GM19240 (cell line): ENCODE results near the gene PPIH.
"Not testable (repeated sequence)": the region's sequence is repeated elsewhere in the genome, so short reads cannot be mapped to it uniquely, and the experiment has no call there.

Experiments
- DNase-seq: peaks from one replicate; pipeline ENCODE4 v3.0.0; 2011; ENCODE audit warnings: low spot score; ENCODE audit not compliant: insufficient read length

Gene PPIH

DNA sequence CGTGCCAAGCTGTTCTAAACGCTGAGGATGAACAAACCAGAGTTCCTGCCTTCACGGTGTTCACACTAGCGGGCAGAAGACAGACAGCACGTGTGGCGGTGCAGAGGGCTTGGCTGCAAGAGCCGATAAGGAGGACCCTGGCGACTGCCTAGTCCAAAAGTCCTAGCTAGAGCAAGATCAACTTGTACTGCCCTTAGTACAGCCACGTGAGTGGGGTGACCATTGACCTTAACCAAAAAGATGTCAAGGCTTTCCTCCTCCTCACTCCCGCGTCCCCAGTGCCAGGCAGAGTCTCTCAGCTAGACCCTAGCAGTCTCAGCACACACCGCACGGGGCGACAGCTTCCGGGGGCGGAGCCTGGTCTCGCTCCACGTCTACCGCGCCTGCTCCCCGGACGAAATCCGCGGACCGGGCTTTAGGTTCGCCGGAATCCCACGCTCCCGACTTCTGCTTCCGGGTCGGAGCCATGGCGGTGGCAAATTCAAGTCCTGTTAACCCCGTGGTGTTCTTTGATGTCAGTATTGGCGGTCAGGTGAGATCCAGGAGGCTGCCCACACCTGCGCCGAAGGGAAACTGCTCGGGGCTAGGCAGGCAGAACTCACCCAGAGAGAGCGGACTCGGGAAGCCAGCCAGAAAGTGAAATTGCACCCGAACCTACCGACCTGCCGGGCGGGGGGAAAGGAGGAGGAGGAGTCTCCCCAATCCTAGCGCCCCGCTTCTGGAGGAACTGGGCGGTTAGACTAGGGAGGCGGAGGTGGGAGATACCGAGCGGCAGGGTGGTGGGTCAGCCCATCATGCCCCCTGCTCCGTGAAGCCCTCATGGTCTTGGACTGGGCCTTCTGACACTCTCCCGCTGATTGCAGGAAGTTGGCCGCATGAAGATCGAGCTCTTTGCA is at the start of gene PPIH:
Gene PPIH, plus strand, starts transcription at position 443 of the 896 bp plus-strand sequence. Its CDS starts 24 bp downstream, at position 467.
- DNase-seq = peak; percentile 91

DNA sequence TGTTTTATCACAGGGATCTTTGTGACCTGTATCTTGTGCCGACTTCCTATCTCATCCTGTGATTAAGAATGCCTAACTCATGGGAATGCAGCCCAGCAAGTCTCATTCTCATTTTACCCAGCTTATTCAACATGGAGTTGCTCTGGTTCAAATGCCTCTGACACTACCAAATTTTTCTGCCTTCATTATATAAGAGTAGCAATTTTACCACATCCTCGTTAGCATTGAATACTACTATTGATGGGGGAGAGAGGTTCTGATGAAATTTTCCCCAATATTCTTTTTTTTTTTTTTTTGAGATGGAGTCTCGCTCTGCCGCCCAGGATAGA is 44.5 kb upstream of the PPIH start:
- DNase-seq = no peak

DNA sequence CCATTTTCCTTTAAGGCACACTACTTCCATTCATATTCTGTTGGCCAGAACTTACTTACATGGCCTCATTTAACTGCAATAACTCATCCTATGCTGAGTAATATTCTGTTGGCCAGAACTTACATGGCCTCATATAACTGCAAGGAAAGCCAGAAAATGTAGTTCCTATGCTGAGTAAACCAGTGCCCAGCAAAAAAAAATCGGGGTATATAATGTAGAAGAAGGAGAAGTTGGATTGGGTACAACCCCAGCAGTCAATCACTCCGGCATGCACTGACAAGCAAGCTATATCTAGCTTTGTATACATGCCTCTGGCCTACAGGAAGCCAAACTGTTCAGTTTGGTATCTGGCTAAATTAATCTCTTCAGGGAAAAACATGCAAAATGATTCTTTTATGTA is 39.4 kb upstream of the PPIH start:
- no peak for DNase-seq

DNA sequence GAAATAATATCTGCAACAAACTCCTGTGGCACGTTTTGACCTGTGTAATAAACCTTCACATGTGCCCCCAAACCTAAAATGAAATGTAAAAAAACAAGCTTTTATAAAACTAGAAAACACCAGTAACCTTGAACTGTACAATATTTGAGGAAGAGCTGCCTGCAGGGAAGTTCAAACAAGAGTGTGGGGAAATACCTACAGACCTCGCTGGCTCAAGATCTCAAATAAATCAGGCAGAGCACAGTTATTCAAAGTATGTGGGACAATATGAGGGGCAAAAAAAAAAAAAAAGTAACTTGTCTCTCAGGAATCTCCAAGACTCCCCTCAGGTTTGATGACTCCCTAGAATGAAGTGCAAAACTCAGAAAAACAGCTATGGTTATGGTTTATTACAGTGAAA is 37.9 kb upstream of the PPIH start:
- no peak for DNase-seq

DNA sequence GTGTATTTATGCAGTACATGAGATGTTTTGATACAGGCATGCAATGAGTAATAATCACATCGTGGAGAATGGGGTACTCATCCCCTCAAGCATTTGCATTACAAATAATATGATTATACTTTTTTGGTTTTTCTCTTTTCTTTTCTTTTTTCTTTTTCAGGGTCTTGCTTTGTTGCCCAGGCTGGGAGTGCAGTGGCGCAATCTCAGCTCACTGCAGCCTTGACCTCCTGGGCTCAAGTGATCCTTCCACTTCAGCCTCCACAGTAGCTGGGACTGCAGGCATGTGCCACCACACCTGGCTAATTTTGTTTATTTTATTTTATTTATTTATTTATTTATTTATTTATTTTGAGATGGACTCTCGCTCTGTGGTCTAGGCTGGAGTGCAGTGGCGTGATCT is 37.0 kb upstream of the PPIH start:
- DNase-seq = not testable (repeated sequence)

DNA sequence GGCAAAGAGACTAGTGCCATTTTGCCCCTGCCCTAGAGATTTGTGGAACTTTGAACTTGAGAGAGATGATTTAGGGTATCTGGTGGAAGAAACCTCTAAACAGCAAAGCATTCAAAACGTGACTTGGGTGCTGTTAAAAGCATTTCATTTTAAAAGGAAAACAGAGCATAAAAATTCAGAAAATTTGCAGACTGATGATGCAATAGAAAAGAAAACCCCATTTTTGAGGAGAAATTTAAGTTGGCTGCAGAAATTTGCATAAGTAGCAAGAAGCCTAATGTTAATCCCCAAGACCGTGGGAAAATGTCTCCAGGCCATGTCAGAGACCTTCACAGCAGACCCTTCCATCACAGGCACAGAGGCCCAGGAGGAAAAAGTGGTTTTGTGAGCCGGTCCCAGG is 31.0 kb upstream of the PPIH start:
- not testable (repeated sequence) for DNase-seq

DNA sequence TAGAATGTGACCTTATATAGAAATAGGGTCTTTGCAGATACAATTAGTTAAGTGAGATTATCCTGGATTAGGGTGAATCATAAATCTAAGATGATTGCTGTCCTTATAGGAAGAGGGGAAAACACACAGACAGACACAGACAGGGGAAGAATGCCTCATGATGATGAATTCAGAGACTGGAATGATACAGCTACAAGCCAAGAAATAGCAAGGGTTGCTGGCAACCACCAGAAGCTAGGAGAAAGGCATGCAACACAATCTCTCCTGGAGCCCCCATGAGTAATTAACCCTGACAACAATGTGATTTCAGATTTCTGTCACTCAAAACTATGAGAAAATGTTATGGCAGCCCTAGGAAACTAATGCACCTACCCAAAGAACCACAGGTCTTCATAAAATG is 19.1 kb upstream of the PPIH start:
- DNase-seq = no peak

DNA sequence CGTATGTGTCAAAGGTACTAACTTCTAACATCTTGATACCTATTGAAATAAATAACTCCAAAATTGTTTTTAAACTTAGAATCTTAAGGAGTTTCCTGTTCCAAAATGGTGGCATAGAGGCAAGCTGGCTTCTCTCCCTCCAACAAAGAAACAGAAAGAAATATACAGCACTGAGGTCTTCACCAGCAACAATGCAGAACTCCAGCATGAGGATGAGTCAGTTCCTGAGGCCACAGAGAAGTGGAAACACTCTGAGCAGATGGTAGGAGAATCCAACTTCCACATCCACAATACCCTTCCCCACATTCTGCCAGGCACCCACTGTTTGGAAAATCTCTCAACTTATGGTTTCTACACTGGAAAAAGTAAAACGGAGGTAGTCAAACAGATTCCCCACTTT is 12.2 kb upstream of the PPIH start:
- DNase-seq = no peak

DNA sequence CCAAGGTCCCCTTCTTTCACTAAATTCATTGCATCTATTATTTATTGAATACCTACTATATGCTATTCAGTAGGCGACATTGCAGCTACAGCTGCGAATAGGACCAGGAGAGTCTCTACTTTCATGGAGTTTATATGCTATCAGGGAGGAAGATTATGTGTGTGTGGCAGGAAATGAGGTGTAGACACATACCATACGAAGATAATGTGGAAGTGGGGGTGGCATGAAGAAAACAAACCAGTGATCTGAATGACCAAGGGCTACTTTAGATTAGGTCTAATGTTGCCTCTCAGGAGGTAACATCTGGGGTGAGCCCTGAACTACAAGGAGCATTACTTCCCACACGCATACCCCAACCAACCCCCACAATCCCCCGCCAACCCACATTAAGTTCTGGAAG is 1.0 kb upstream of the PPIH start:
- DNase-seq = no peak

DNA sequence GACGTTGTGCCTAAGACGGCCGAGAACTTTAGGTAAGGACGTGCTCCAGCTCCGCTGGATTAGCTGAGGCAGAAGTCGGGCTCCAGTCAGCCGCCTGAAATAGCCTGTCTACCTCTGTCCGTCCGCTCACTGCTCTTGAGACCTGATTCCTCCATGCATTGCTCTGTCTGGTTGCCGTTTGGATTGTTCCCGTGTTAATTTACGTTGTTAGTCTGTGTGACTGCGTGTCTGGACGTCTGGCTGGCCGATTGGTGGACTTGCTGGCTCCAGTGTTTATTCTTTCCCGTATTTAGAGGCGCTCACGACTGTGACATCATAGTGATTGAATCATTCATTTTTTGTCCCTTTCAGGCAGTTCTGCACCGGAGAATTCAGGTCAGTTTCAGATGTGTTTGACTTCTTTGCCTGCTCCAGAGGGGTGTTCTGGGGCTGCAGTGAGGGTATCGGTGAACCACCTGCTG is 684 bp downstream of the PPIH start:
- no peak for DNase-seq

DNA sequence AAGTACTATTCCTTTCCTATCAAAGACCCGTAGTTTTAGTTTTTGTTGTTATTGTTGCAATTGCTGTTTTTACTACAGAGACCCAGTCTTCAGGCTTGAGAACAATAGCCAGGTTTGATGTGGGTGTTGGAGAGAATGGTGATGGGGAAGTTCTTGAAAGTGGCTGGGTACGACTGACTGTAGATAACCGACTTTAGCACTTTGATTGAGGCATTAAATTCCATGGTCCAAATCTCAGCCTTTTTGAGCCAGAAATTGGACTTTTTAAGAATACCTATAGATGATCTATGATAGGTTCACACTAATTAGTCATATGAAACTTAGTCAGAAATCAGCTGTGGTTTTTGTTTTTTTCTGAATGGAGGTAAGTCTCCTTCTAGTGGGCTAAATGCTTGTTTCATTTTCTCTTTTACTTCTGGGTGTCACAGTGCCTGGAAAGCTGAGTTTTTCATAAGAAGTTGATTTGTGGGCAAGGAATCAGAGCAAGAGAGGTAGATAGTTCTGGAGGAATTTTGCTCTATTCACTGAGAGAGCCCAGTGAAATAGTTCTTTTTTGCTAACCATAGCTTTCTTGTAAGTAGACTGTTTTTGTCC is 2.8 kb downstream of the PPIH start:
- DNase-seq = peak; percentile 19

DNA sequence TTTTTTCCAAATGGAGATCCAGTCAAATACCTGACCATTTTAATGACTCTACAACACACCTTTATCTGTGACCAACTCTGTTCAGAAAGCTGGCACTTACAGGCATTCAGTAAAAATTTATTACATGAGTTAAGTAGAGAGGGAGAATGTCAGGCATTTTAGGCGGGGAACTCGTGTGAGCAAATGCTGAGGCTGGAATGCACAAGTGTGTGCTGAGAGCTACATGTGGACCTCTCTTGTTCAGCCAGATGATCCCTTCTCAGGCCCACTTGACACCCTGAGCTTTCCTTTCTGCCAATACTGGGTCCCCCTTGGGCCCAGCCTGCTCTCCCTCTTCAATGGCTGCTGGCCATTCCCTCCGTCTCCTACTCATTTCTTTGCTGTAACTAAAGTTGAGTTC is 11.7 kb downstream of the PPIH start:
- no peak for DNase-seq

DNA sequence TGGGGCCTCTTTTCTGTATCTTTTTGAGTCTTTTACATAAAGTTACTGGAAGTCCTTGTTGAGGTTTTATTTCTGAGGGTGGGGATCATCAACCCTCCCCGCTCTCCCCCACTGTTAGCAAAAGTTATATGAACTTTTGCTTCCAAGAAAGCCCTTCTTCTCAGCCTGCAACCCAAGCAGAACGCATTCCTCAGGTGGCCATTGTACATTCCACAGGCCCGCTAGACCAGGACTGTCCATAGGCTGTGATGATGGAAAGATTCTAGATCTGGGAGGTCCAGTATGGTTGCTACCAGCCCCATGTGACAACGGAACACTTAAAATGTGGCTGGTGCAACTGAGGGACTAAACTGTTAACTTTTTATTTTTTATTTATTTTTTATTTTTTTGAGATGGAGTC is 12.2 kb downstream of the PPIH start:
- no peak for DNase-seq

DNA sequence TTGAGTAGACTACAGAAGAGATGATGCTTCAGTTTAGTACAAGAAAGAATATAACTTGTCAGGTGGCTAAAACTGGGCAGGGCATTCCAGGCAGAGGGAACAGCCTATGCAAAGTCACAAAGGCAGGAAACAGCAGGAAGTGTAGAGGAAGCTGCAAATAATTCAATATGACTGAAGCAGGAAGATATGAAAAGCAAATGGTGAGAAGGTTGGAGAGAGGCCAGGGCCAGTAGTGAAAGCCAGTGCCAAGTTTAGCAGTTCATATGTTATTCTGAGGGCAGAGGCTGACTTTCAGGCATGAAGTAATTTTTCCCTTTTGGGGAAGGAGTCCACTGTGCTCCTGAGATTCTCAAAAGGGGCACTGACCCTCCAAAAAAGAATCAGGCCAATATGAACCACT is 16.0 kb downstream of the PPIH start:
- no peak for DNase-seq

DNA sequence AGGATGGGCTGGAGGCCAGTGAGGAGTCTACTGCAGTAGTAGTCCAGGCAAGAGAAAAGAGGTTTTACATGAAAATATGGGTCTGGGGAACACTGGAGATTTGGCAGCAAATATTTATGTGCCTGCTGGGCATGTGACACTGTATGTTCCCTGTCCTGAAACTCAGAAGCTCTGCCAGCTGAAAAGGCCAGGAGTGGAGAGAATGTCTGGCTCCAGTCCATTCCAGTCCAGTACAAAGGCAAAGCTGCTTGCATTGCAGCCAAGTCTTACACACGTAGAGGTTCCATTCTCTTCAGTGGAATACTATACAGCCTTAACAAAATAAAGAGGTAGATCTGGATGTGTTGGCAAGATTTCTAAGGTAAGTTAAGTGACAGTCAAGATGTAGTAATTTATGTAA is 16.5 kb downstream of the PPIH start:
- DNase-seq = no peak

DNA sequence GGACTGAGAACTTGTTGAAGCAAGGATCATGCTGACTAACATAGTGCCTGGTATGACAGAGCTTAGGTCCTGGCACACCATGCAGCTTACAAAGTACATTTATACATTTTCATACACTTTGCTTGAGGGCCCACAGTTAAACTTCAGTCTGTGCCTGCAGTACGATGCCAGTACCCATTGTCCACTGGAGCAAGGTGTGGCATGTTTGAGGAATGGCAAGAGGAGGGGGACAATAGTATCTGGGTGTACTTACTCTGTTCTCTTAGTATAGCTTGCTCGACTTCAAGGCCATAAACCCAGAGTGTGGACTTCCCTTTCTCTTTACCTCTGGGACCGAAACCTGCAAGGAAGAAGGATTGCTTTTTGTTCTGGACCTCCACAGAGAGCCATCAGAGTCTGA is 17.2 kb downstream of the PPIH start:
- DNase-seq = no peak

DNA sequence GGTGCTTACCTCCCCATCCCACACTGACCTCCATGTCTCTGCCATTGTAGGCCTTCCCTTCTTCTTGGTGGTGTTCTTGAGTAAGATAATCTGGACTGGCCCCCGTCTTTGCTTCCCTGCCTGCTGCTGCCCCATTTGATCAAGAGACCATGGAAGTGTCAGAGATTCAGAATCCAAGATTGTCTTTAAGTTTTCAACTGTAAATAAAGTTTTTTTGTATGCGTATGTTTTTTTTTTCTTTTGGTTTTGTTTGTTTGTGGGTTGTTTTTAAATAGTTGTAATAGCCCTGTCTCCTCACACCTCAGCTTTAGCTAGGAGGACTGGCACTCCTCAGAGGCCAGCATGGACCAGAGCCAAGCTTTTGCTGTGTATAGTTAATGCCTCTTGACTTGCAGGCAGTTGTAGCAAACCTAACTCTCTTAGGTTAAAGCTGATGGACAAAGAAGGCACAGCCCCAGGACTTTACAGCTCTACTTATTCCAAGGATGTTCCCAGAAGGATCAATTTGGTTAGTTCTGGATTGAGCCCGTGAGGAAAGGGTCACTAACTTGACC is 18.4 kb downstream of the PPIH start:
- DNase-seq = no peak

DNA sequence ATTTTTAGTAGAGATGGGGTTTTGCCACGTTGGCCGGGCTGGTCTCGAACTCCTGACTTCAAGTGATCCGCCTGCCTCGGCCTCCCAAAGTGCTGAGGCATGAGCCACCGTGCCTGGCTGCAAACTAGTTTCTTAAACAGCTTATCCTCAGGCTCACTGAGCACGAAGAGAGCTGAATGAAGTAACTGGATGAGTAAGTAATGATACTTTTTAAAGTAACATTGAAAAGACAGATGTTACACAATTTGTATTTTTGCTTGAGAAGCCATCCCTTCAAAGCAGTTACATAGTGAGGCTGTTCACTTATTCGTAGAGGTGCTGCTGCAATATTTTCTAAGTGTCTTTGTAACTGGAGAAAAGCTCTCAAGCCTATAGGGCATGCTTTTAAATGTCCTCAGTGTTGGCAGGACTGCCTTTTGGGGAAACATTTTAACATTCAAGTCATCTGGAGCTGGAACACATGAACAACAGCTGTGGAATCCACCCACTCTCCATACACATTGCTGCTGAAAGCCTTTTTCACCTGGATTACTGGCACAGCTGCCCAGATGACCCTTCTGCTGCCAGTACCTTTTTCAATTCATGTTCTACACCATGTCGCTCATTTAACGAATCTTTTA is 21.3 kb downstream of the PPIH start:
- no peak for DNase-seq

DNA sequence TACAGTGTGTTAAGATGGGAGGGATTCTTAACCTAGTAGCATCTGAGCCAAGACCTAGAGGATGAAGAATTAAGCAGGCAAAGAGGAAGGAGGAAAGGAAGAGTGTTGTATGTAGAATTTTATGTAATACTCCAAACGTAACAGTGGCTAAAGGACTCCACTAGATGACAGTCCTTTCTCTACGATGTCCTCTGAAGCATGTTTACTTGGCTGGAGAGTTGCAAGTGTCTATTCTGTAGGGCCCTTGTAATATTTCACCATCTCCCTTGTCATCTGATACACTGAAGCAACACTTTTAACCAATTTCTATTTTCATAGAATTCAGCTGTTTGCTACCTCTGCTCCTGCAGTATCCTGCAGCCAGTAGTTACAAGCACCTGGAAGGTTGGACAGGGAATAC is 21.8 kb downstream of the PPIH start:
- DNase-seq = no peak

DNA sequence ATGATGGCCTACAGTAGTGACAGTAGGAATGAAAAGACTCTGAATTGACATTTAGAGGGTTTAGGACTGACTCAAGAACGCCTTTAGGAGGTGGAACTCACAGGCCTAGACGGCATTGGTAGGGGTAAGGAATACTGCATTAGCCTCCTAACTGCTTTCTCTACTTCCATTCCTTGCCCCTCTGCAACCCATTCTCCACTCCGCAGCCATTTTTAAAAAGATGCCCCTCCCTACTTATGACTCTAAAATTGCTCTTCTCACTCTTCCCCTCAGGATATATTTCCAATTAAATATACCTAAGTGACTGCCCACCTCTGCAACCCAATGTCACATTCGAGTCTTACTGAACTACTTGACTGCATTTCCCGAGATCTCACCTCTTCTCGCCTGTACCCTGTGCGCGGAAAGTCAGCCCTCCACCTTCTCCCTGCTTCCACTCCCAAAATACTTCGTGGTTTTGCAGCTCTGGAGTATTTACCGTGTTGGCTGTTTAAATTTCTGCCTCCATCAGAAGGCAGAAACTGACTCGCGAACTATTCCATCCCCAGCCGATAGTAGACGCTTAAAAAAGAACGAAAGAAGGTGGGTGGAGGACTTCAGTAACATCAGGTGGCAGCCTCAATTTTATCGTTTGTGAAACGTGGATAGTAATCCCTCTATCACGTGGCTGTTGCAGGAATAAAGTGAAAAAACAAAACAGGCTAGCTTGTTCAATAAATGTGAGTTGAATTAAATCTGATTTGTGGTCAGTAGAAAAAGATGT is 22.9 kb downstream of the PPIH start:
- DNase-seq = no peak

DNA sequence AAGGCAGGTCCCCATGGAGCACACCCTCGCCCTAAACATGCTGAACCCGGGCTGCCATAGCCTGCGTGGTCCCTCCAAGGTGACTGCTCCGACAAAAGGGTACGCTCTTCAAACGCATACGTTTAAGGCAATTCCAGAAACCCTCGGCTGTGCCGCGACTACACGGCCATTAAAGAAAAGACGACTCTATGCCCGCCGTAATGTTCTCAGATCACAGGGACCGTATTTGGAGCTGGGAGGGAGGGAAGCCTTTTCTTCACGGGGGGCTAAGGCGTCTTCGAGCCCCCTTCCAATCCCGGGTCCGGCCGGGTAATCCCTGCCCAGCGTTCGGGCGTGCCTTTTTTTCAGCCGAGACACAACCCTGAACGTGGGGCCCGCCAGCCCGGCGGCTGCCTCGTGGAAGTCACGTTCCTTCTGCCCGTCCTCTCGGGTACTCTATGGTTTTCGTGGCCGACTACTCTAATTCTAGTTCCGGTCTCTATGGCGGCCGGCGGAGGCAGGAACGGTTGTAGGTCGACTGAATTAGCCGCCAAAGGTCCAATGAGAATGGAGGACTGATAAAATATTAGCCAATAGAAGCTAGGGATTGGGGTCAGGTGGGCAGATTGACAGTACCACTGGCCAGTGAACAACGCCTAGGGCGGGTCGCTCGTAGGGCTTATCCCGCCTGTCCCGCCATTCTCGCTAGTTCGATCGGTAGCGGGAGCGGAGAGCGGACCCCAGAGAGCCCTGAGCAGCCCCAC is 23.7 kb downstream of the PPIH start, which contains the start of gene YBX1:
Gene YBX1, plus strand, starts transcription at position 678 of the 743 bp plus-strand sequence. CDS start 148 bp downstream, outside the sequence.
- DNase-seq = peak; percentile 87
